NAMALWA (cell line): ENCODE data around the gene SDCCAG8.

Source experiments
- DNase-seq: peaks from one replicate; pipeline ENCODE4 v3.0.0-alpha.2; 2015; ENCODE audit warnings: low spot score

Gene SDCCAG8

GRCh38 chr1:243483952-243484351 is 228.1 kb downstream of the SDCCAG8 start:
- DNase-seq: no peak

- no peak for DNase-seq
Observed at GRCh38 chr1:243487036-243487648, 231.3 kb downstream of the SDCCAG8 start.

- DNase-seq: no peak
Observed at GRCh38 chr1:243487649-243488227, 231.9 kb downstream of the SDCCAG8 start.

DNA sequence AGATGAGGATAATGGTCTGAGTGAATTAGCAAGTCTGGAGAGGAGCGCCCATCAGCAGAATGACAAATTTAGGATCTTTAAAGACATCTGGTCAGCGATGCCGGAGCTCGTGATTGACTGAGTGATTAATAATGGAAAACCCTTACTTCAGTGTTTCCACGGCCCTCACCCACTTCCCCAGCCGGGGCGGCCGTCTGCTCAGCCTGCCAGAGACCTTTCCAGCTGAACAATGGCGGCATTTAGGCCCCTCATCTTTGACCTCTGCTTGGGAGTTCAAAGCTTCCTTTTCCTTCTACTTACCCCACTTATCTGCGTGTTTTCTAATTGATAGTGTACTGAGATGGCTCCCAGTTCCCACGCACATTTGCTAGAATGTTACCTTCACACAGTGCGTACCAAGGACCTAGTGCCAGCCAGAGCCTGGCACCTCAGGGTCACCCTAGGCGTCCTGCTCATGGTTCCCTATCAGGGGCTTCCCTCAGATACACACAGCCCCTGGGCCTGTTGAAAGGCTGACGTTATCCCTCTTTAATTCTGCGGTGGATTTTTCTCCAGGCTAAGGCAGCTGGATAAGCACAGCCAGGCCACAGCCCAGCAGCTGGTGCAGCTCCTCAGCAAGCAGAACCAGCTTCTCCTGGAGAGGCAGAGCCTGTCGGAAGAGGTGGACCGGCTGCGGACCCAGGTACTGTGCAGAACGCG is 232.8 kb downstream of the SDCCAG8 start:
- no peak for DNase-seq

DNA sequence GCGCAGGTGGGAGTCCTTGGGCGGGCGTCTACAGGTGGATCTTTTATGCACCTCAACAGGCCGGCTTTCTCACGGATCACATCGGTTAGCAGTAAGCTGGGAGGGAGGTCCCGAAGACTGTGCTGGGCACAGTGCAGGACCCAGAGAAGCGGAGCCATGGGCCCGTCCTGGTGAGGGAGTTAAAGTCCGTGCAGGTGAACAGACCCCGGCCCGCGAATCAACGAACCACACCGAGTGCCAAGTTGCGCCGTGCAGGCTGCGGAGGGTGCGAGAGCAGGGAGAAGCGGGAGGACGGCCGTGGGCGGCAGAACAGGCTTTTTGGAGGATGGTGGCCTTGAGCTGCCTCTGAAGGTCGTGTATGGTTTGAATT is 233.3 kb downstream of the SDCCAG8 start:
- no peak for DNase-seq

DNA sequence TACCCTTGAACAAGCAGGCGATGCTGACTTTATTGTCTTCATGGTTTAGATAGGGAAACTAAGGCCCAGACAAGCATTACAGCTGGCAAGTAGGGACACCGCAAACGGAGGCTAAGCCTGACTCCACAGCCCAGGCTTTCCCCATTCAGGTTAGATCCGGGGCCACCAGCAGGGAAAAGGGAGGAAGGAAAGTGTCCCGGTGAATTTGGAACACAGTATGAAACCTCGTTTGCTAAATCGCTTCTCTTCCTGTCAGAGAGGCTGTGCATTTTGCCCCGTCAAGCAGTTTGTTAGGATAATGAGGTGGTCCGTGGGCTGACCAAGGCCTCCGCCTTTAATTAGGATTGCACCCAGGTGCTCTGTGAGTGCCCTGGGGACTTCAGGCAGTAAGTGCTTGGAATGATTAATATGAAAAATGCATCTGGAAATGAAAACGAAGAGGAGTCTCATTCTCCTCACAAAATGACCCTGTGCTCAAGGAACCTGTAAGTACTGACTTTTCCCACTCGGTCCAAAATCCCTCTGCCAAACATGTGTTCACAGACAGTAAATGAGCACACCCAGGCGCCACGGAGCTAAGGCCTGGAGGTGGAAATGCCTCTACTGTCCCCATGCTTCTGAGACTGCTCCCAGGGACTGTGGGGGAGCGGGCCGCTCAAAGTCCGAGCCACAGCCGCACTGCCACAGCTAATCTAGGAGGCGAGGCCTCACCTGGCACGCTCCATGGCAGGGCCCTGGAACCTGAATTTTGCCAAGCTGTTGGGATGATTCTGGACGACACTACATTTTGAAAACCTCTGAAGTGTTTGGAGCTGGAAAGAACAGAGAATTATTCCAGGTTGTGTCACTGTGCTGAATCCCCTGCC is 234.1 kb downstream of the SDCCAG8 start:
- DNase-seq: no peak

DNA sequence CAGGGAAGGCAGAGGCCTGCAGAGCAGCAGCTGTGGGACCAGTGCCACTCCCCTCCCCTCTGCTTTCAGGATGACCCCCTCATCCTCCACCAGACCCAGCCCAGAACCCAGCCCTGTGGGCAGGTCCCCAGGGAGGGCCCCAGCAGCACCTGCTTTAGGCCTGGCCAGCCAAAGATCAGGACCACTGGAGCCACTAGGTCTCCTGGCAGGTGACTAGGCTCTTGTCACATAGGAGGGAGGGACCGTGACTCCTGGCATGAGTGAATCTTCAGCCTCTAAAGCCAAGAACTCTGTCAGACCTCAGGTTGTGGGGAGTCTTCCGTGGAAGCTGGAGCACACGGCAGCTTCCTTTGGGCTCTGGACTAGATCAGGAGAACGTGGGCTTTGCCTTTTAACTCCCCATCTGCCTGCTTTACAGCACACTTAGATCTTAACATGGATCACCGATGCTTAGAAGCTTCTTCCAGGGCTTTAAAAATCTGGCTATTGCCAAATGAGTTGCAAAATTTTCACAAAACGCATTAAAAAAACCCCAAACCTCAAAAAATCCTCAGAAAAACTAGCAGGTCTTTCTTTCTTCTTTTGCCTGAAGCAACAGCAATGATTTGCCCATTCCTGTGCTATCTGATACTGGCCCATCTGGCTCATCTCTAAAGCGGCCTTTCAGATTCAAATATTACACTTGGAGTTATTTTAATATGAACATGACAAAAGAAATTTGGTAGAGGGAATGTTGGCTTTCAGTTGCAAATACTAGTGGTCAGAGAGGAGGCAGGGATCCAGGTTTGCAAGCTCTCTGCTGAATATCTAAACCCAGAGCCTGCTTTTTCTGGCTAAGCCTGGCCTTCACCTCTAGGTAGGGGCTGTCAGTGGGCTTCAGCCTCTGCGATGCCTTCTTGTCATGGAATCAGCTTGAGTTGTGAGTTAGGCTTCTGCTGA is 235.2 kb downstream of the SDCCAG8 start:
- DNase-seq: no peak

- DNase-seq: no peak
Observed at GRCh38 chr1:243493156-243494129, 237.6 kb downstream of the SDCCAG8 start.

GRCh38 chr1:243494741-243495431 is 239.0 kb downstream of the SDCCAG8 start:
- DNase-seq: no peak

DNA sequence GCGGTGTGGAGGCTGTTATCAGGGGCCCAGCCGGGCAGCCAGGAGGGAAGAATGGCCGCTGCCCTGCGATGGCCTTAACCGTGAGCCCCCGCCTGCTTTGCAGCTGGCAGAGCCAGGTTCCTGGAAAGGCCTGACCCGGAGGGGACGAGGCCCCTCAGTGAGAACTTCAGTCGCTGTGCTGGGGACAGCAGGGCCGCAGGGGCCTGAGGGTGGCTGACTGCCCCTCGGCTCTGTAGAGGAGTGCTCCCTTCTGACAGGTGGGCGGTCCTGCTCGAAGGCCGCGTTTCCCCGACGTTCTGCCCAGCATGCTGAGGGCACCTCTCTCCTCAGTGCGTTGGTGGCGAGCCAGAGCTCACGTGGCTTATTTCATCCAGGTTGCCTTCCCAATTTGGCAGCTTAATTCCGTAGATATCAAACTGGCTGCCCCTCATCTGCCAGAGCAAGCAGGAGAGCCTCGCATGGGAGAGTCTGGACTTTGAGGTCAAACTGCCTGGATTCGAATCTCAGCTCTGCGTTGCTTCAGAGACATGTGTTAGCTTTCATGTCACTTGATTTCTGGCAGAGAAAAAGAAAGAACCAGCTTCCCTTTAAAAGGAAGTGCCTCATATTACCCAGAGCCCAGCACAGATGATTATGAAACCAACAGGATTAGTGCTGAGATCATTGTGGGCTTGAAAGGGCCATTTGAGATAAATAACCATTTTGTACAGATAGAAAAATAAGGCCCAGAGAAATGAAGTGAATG is 239.8 kb downstream of the SDCCAG8 start:
- DNase-seq: no peak

GRCh38 chr1:243496187-243496646 is 240.4 kb downstream of the SDCCAG8 start:
- no peak for DNase-seq

DNA sequence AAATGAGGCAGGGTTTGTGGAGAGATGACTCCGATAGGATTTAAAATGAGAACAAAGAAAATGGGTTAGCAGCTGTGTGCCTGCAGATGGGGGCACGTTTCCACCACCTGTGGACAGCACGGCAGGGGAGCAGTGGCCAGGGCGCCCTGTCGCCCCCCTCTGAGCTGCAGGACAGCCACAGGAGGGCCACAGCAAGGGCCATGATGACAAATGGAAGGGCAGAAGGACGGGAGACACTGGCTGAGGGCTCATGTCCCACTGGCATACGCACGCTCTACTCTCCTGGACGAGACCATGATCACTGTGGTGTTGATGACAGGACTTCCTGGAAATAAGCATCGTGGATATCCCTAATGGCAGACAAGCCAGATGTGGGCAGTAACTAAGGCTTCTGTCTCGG is 241.0 kb downstream of the SDCCAG8 start:
- no peak for DNase-seq

DNA sequence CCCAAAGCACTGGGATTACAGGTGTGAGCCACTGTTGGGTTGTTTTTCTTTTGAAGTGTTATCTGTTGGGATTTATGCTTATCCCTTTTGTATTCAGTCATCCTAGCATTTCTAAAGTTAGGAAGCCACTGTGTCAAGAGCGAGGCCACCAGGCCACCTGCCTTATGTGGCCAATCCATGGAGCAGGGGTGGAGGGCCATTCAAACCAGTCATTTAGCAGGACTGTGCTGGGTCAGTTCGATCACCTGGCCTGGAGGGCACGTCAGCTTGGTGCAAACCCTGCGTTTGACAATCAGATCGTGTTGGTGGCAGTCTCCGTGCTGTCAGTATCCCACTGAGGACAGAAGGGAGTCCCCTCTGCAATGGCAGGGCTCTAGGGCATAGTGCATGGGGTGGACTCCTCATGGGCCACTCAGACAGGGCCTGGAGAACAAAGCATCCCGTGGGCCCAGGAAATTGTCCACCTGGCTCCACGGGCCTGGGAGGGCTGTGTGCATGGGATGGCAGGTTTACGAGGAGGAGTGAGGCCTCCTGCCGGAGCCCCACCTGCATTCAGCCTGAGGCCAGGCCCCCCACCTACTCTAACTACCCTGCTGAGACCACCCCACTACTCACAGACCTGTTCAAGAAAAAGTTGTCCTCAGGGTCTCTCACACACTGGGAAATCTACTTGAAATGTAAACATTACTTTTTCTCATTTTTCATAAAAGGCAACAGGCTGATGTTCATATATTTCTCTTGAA is 242.3 kb downstream of the SDCCAG8 start:
- no peak for DNase-seq

GRCh38 chr1:243499248-243499647 is 243.4 kb downstream of the SDCCAG8 start:
- DNase-seq: no peak

DNA sequence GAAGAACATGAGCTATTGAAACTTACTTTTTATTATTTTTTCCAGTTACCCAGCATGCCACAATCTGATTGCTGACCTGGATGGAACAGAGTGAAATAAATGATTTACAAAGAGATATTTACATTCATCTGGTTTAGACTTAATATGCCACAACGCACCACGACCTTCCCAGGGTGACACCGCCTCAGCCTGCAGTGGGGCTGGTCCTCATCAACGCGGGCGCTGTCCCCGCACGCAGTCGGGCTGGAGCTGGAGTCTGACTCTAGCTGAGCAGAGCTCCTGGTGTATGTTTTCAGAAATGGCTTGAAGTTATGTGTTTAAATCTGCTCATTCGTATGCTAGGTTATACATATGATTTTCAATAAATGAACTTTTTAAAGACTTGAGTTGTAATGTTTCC is 243.9 kb downstream of the SDCCAG8 start:
- DNase-seq: no peak

DNA sequence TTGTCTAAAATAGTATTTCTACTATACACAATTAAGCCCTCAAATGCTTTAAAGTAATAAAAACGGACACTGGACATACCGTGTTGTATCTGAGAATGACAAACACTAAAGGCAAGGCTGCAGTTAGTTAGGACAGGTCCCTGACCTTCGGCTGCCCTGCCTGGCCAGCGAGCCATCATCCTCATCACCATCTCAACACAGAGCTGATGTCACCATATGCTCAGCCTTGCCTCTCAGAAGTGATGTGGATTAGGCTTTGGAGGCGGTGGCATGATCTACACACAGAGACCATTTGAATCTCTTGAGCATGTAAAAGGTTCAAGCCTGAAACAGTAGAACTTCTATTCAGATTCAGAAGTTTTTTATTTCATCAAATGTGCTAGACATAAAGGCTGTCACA is 244.7 kb downstream of the SDCCAG8 start:
- no peak for DNase-seq

DNA sequence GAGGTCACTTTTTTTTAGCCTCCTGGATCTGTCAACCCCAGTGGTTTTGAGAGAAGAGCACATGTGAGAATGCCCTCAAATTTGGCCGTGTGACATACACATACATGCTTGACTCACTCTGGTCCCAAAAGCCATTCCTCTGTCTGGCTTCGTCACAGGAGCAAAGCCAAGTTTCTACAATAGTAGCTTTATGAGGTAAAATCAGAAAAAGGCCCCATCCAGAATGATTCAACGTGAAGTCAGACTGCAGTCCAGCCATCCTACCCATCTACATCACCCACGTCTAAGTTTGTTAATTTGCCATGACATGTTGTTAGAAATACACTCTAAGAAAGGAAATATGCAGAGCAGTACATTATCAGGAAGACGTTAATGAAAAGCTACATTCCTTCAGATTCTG is 245.2 kb downstream of the SDCCAG8 start:
- DNase-seq: no peak

- no peak for DNase-seq
Observed at GRCh38 chr1:243503155-243503554, 247.3 kb downstream of the SDCCAG8 start.
